ENCODE data around the gene ATRIP. TPM values are rescaled to one million over a fixed set of nuclear protein-coding genes. Genes with fewer than 3 reads are reported as not detected.

The ATRIP gene
- polyA plus RNA-seq, 1 of the 3 experiments (the other 2 are of a cell fraction), result 5.6 TPM

- H4K20me1 ChIP-seq (ENCODE audit: insufficient read depth), result no peaks in the 10 kb centered on the region
- peak overlapping the region; percentile 63; the same call in 1 of the 2 replicates for H2AFZ ChIP-seq (ENCODE audit: low read depth)
- peaks cover 46% of the 10 kb centered on the region for H3K79me2 ChIP-seq (ENCODE audit: insufficient read depth)
- no peak for TF ChIP-seq NRF1 (IDR thresholded peaks at IDR 0.05; ENCODE audit: low read depth, low read length)
- no peak for TF ChIP-seq EZH2phosphoT487 (IDR thresholded peaks at IDR 0.05; ENCODE audit: borderline replicate concordance, low read depth)
- TF ChIP-seq TEAD4 (IDR thresholded peaks at IDR 0.05; ENCODE audit: borderline replicate concordance, insufficient read depth), result no peak
- no peak for TF ChIP-seq REST (IDR thresholded peaks at IDR 0.05; ENCODE audit: low read depth, low read length)
- no peak for TF ChIP-seq USF2 (IDR thresholded peaks at IDR 0.05; ENCODE audit: borderline replicate concordance, low read depth, low read length)
- TF ChIP-seq RXRA (IDR thresholded peaks at IDR 0.05; ENCODE audit: borderline replicate concordance, low read depth), result no peak
- TF ChIP-seq CHD2 (IDR thresholded peaks at IDR 0.05; ENCODE audit: low read length, partially characterized antibody), result peak; percentile 12
- no peak for TF ChIP-seq MEF2A (IDR thresholded peaks at IDR 0.05; ENCODE audit: borderline replicate concordance, low read depth)
- TF ChIP-seq EP300 (IDR thresholded peaks at IDR 0.05; ENCODE audit: borderline replicate concordance in 1 of 2, low read depth in 1 of 2, low read length in 1 of 2), result no peak
- TF ChIP-seq NFIC (IDR thresholded peaks at IDR 0.05; ENCODE audit: borderline replicate concordance), result no peak
- no peak for TF ChIP-seq SIN3A (IDR thresholded peaks at IDR 0.05; ENCODE audit: borderline replicate concordance, low read depth, low read length)
- TF ChIP-seq FOSL2 (IDR thresholded peaks at IDR 0.05; ENCODE audit: borderline replicate concordance, low read depth), result no peak
- 0 out of 2 replicates have a peak, but pooled peaks have one; percentile 17 for TF ChIP-seq POLR2AphosphoS5 (IDR thresholded peaks at IDR 0.05; ENCODE audit: low read depth, low read length)
- TF ChIP-seq RCOR1 (IDR thresholded peaks at IDR 0.05; ENCODE audit: low read length), result no peak
- TF ChIP-seq ZBTB33 (IDR thresholded peaks at IDR 0.05; ENCODE audit: borderline replicate concordance, low read depth), result no peak
- peak overlapping the region; percentile 54 to 89; a peak in 3 of 4 replicates for H3K27ac ChIP-seq (ENCODE audit: low read depth in 2 of 2, low read length in 1 of 2)
- ChIA-PET POLR2A (interaction anchor here (0.6 to 1.7 kb wide), 9 partner anchors 9 to 163 kb away, joined by 3 to 11 read pairs (median 4); partner anchors contain the start of genes ATRIP, CCDC51 and TMA7), CTCF (interaction anchor here (0.8 to 13.2 kb wide), 6 partner anchors 10 to 235 kb away, joined by 3 to 399 read pairs (median 5); partner anchors contain the start of genes CCDC51 and TMA7)
- H3K9me3 ChIP-seq, result no peaks in the 10 kb centered on the region
- peak overlapping the region; percentile 73 to 79 for H3K4me3 ChIP-seq (ENCODE audit: low read depth in 2 of 2, low read length in 1 of 2)
- H3F3A ChIP-seq (replicated peaks; ENCODE audit: insufficient read depth), result no peaks in the 10 kb centered on the region
- no peaks in the 10 kb centered on the region for H3K9me2 ChIP-seq
- H3K4me1 ChIP-seq (ENCODE audit: control insufficient read depth in 1 of 2, insufficient read depth in 2 of 2, low read depth in 1 of 2, low read length in 1 of 2), result peaks cover 7 to 49% of the 10 kb centered on the region in 2 experiments; a peak in 2 of 4 replicates
- WGBS (ENCODE audit: low lambda C conversion rate), result 0% methylated on average over 14 of the region's 60 CpGs
- H3K9ac ChIP-seq, result peak overlapping the region; percentile 84
- peak overlapping the region; percentile 99 for H3K4me2 ChIP-seq
- DNase-seq, result peak; percentile 89
- no peaks in the 10 kb centered on the region for H3K27me3 ChIP-seq (ENCODE audit: insufficient read depth)
- peaks cover 4 to 18% of the 10 kb centered on the region in 2 experiments for H3K36me3 ChIP-seq (replicated peaks in 1 of 2; ENCODE audit: control insufficient read depth in 1 of 2, insufficient read depth in 2 of 2, low read length in 1 of 2)
These were observed 17.8 kb upstream of the ATRIP start for GRCh38 chr3:48428572-48429316.
